ENCODE data around the gene MBLAC1. TPM values are rescaled to one million over a fixed set of nuclear protein-coding genes. Genes with fewer than 3 reads are reported as not detected.

Gene MBLAC1
- total RNA-seq, 1 donor from 2014 or later, result not detected

DNA sequence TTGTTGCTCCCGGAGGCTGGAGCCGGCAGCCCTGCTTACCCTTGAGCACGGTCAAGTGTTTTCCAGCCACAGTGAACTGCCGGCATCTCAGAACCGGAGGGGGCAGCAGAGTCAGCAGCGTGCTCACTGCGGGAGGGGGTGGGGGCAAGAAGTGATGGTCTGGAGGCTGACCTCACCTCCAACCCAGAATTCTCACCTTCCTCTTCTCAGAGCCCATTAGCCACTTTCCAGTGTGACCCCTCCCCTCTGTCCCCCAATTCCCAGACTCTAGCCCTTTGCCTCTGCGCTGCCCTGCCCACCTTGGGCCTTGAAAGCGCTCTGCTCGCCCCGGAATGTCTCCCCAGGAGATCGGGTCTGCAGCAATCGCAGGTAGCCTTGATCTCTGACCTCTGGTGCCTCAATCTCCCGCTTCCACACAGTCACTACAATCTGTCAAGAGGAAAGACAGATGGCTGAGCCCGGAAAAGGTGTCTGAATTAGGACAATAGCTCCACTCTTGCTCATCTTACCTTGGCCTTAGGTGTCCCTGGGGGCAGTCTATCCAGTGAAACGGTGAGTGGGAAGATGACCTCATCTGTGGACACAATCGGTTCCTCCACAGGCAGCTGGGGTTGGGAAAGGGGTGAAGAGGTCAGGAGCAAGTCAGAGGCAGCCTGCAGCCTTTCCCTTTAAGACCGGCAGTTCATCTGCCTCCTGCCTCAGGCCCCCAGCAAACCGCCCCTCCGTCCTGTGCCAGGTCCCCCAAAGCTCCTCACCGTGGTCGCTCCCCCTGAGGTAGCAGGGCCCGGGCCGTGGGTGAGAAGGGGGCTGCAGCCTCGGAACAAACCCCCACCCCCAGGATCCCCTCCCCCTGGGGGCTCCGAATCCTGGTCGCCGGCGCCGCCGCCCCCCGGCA is 30.8 kb downstream of the MBLAC1 start:
- peaks cover 0 to 13% of the 10 kb centered on the region in 2 donors for H3K4me1 ChIP-seq
- TF ChIP-seq, protein P1, sequence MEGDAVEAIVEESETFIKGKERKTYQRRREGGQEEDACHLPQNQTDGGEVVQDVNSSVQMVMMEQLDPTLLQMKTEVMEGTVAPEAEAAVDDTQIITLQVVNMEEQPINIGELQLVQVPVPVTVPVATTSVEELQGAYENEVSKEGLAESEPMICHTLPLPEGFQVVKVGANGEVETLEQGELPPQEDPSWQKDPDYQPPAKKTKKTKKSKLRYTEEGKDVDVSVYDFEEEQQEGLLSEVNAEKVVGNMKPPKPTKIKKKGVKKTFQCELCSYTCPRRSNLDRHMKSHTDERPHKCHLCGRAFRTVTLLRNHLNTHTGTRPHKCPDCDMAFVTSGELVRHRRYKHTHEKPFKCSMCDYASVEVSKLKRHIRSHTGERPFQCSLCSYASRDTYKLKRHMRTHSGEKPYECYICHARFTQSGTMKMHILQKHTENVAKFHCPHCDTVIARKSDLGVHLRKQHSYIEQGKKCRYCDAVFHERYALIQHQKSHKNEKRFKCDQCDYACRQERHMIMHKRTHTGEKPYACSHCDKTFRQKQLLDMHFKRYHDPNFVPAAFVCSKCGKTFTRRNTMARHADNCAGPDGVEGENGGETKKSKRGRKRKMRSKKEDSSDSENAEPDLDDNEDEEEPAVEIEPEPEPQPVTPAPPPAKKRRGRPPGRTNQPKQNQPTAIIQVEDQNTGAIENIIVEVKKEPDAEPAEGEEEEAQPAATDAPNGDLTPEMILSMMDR (IDR thresholded peaks at IDR 0.05), result no peak
- peak overlapping the region; percentile 79 to 83 for H3K27ac ChIP-seq
- peaks cover 27 to 37% of the 10 kb centered on the region in 2 donors for H3K36me3 ChIP-seq
- H3K9me3 ChIP-seq, result no peaks in the 10 kb centered on the region
- H3K4me3 ChIP-seq, result peak overlapping the region; percentile 67 to 92
- no peaks in the 10 kb centered on the region for H3K27me3 ChIP-seq
- DNase-seq (ENCODE audit: low spot score in 2 of 2), result no peak
- intact Hi-C loops (cut with DNase I), result loop anchor here (10.0 kb wide), 1 partner anchor 537 kb away; the partner anchor contains the start of gene GIGYF1

DNA sequence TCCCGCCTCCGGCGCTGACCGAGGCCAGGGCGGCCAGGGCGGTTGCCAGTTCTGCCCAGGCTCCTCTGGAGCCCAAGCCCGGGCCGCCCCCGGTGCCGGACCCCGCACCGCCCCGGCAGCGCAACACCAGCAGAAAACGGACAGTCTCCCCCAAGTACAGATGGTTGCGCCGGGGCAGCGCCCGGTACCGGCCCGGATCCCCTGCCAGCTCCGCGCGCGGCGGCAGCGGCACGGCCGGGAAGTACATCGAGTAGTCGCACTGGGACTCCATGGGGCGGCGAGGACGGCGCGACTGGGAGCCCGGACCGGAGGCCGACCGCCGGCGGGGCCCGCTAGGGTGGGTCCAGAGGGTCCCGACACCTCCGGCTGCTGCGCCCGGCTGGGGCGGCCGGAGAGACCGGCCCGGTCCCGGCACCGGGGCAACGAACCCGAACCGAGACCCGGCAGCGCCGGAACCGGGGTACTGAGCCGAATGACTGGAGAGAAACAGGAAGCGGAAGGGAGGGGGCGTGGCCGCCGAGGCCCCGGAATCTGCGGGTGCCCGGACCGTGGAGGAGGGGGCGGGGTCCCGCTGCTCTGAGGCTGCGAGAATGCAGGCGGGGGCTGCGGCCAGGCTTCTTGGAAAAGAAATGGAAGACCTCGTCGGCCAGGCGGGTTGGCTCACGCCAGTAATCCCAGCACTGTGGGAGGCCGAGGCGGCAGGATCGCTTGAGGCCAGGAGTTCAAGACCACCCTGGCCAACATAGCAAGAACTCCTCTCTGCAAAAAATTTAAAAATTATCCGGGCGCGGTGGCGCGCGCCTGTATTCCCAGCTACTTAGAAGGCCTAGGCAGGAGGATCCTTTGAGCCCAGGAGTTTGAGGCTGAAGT is 31.7 kb downstream of the MBLAC1 start, which contains the start of gene TRAPPC14:
Gene TRAPPC14 (minus strand): TSS at position 495 of the 870 bp plus-strand sequence. CDS start 224 bp downstream, at position 271.
- DNase-seq (ENCODE audit: low spot score in 2 of 2), result peak; percentile 61 to 96
- peak within 1 kb of the TSS; percentile 67 to 92 for H3K4me3 ChIP-seq
- H3K27me3 ChIP-seq, result no peaks in the 10 kb centered on the region
- peak within 1 kb of the TSS; percentile 79 to 83 for H3K27ac ChIP-seq
- H3K9me3 ChIP-seq, result no peaks in the 10 kb centered on the region
- TF ChIP-seq, protein P1 (IDR thresholded peaks at IDR 0.05), result no peak
- intact Hi-C loops (cut with DNase I), result loop anchor here (10.0 kb wide), 1 partner anchor 536 kb away; the partner anchor contains the start of gene GIGYF1
- peaks cover 23 to 31% of the 10 kb centered on the region in 2 donors for H3K36me3 ChIP-seq
- peaks cover 0 to 13% of the 10 kb centered on the region in 2 donors for H3K4me1 ChIP-seq

DNA sequence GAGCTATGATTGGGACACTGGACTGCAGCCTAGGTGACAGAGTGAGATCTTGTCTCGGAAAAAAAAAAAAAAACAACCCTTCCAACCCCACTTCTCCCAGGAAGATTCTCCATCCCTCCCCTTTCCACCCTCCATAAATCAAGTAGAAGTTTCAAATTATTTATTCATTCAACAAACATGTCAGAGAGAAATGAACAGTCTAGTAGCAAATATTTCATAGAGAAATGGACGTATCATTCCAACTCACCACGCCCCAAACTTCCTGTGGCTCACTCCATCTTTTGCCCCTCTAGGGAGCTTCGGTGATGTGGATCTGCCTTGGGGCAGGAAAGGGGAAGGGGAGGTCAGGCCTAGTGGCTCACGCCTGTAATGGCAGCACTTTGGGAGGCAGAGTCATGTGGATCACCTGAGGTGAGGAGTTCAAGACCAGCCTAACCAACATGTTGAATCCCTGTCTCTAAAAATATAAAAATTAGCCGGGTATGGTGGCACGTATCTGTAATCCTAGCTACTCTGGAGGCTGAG is 32.4 kb downstream of the MBLAC1 start:
- TF ChIP-seq, protein P1 (IDR thresholded peaks at IDR 0.05), result no peak
- Histone ChIP-seq H3K9me3 (no peaks in the 10 kb centered on the region), H3K36me3 (peaks cover 16 to 24% of the 10 kb centered on the region in 2 donors), H3K27me3 (no peaks in the 10 kb centered on the region), H3K4me1 (peaks cover 0 to 13% of the 10 kb centered on the region in 2 donors), H3K4me3 (peak overlapping the region; percentile 67 to 92), H3K27ac (peak overlapping the region; percentile 79 to 83)
- intact Hi-C loops (cut with DNase I), result loop anchor here (10.0 kb wide), 1 partner anchor 536 kb away; the partner anchor contains the start of gene GIGYF1
- DNase-seq (ENCODE audit: low spot score in 2 of 2), result no peak

DNA sequence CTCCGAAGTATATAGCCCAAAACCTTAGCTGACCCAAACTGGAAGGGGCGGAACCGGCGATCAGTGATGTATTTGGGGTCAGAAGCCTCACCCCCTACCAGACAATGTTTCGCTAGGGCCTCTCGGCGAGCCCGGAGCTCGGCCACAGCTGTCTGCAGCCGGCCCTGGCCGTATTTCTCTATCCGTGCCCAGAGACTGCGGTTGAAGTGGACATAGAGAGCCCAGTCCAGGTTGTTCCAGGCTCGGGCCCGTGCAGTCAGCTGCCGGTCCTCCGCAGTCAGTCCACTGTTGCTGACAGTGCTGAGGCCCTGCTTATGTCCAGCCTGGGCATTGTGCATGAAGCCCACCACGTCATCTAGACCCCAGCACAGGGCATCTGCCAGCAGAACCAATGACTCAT is 33.3 kb downstream of the MBLAC1 start:
- intact Hi-C loops (cut with DNase I), result no loop called here
- no peak for DNase-seq (ENCODE audit: low spot score in 2 of 2)
- TF ChIP-seq, protein P1 (IDR thresholded peaks at IDR 0.05), result no peak

DNA sequence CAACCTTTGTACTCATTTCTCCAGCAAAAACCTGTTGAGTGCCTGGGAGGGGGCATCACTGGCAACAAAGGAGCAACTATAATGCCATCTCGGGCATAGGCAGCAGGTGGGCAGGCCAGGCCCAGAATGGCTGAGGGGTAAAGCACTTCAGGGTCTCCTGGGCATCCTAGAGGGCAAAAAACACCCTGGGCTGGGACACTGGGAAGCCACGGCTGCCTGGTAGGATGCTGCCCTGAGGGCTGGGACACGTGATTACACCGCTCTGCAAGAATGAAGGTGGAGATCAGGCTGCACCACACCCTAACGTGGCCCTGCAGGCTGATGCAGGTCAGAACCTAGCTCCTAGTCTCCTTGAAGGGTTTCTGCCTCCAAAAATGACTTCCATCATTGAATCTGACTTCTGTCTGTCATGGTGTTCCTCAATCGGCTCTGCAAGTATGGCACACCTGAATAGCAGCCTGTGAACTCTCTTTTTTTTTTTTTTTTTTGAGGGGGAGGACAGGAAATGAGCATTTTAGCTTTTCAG is 36.3 kb downstream of the MBLAC1 start:
- Histone ChIP-seq H3K36me3 (no peaks in the 10 kb centered on the region), H3K4me1 (peaks cover 0 to 9% of the 10 kb centered on the region in 2 donors), H3K9me3 (no peaks in the 10 kb centered on the region), H3K27ac (no peak overlapping the region), H3K27me3 (no peaks in the 10 kb centered on the region), H3K4me3 (no peak overlapping the region)
- TF ChIP-seq, protein P1 (IDR thresholded peaks at IDR 0.05), result no peak
- no peak for DNase-seq (ENCODE audit: low spot score in 2 of 2)
- intact Hi-C loops (cut with DNase I), result no loop called here

More for the DNA sequence above, 33.3 kb downstream of the MBLAC1 start:
- Histone ChIP-seq H3K27ac (no peak overlapping the region), H3K27me3 (no peaks in the 10 kb centered on the region), H3K9me3 (no peaks in the 10 kb centered on the region), H3K36me3 (peaks cover 9 to 18% of the 10 kb centered on the region in 2 donors), H3K4me3 (no peak overlapping the region), H3K4me1 (peaks cover 0 to 13% of the 10 kb centered on the region in 2 donors)

All from ascending aorta (tissue), 2 donors.